HG03175 (cell line): ENCODE data around the gene SSTR3.
"Not testable (repeated sequence)": the region's sequence is repeated elsewhere in the genome, so short reads cannot be mapped to it uniquely, and the experiment has no call there.

Experiments used
- ATAC-seq: cut with Tn5 transposase; IDR thresholded peaks from one replicate; pipeline ENCODE4 v1.9.1; 2021; ENCODE audit warnings: mild to moderate bottlenecking, moderate library complexity; ENCODE audit not compliant: unreplicated experiment

The SSTR3 gene

DNA sequence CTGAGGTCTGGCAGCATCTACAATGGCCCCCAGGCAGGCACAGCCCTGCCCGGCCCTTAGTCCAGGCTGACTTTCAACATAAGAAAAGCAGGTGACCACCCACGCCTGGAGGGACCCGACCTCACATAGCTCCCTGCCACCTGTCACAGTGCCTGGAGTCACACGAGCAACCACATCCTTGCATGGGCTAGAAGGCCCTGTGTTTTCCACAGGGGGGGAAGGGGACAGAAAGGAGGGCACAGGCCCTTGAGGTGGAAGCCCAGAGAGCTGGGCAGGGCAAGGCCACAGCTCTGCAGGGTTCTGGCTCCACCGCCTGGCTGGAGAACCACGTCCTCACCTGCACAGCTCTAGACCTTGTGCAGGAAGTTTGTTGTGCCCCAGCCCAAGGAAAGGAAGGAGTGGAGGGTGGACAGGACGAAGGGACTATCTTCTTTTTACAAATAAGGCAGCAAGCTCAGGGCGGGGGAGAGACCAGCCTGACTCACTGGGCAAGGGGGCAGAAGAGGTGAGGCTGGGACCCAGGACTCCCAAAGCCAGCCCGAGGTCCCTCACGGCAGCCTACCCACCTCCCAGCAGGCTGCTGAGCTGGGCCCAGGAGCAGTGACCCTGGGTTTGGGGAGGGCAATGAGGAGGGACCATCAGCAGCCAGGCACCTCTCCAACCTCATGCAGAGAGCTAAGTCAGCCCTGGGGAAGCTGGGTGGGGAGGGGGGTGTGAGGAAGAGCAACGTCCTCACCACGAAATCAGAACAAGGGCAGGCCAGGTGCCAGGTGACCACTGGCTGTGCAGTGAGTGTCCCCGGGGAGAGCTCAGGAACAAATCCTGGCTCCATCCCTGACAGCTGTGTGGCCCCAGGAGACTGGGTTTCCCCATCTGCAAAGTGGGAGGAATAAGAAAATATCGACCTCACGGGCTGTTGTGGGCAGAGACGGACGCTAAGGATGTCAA lies 28.6 kb downstream of the SSTR3 start:
- ATAC-seq, result no peak

DNA sequence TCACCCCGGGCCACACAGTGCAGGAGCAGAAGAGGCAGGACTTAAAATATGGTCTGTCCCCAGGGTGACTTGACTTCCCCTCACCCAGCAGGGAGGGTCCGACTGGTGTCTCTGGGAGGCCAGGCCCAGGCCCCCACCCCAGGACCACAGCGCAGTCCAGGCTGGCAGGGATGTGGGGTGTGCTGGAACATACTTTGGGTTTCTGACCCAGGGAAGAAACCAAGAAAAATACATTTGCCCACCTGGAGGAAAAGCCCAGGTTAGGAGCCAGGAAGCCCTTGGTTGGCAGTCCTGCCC lies 29.4 kb downstream of the SSTR3 start:
- no peak for ATAC-seq

DNA sequence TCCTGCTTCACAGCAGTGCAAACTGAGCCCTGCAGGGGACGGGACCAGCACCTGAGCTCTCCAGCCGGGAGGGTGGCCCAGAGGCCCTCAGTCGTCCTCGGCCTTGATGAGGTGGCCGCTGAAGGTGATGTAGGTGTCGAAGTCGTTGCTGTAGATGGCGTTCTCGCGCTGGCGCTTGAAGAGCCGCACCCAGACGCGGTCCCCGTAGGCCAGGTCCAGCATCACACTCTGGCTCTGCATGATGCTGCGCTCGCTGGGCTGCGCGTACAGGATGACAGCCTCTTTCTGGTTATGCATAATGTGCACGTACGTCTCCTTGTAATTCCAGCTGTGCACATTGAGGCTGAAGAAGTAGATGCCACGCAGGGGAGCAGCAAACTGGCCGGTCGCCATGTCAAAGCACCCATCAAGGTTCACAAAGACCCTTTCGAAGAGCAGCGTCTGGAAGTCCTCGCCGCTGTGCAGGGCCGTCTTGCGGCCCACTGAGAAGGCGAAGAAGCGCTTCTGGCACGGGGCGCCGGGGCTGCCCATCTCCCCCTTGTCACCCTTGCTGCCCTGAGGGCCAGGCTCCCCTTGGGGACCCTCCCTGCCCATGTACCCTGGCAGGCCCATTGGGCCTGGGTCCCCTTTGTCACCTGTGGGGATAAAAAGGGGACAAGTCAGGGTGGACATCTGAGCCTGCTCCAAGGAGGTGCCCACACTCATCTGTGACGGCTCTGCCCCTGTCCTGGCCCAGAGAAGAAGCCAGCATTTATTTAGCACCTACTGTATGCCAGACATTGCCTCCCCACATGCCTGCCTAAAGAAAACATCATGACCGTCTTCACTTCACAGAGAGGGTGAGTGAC lies 30.0 kb downstream of the SSTR3 start:
- ATAC-seq, result no peak

DNA sequence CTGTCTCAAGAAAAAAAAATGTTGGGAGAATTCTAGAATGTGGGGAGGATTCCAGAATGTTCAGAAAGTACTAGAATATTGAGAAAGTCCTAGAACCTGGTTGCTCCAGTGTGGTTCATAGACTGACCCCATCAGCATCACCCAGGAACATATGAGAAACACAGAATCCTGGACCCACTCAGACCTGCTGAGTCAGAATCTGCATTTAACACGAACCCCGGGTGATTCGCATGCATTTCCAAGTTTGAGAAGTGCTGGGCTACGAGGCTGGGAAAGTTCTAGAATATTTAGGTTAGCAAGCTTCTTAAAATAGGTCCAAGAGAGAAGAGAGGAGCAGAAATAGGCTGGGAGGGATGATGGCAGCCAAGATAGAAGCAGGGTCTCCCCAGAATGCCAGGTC lies 30.6 kb downstream of the SSTR3 start:
- no peak for ATAC-seq

DNA sequence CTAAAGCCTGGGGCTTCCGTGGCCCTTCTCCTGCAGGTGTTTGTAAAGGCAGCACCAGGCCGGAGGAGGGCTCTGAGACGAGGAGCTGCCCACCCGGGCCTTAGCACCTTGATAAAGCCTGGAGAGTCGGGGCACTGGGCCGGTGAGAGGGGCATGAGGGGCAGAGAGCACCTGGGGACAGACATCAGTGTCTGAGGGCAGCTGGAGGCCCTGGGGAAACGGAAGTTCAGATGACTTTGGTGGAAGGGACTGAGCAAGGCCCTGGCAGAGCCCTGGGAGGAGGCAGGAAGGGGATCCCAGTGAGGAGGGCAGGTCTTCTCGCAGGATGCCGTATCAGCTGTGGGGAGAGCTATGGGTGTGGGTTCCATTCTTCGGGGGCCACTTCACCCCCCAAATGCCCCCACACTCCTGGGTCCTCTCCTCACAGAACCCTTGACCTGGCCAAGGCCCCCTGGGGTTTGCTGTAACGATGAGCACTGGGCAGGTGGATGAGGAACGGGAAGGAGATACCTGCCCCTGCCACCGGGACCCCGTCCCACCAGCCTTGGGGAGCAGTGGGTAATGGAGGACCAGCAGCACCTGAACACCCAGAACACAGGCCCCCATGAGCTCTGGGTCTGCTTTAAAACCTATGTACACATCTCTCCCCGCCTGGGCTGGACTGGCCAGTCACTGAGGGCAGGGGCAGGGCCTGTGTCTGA lies 31.6 kb downstream of the SSTR3 start:
- ATAC-seq, result no peak

DNA sequence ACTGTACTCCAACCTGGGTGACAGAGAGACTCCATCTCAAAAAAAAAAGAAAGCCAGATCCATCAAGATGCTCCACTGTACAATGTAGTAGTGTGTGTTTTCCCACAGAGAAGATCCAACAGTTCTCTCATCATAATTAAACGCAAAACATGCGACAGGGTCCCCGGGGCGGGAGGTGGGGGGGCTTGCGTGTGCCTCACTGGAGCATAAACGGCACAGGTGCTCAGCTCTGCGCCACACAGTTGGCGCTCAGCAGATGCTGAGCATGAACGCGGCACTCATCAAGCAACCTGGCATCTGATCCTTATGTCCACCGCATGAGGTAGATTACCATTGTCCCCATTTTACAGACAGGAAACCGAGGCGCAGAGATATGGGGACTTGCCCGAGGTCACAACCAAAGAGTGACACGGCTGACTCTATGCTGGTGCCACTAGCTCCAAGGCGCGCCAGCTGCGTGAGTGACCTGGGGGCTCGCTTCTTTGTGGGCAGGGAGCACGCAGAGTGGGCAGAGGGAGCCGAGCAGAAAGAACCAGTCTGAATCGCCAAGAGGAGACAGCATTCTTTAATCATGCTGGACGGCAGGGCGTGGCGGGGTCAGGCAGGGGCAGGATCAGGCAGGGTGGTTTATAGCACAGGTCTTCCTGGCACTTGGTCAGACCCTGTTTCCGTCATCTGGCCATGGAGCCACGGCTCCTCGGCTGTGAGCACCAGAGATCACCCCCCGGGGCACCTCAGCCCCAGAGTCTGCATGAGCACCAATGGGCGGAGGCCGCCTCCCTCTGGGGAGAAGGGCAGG lies 32.5 kb downstream of the SSTR3 start:
- ATAC-seq, result no peak

DNA sequence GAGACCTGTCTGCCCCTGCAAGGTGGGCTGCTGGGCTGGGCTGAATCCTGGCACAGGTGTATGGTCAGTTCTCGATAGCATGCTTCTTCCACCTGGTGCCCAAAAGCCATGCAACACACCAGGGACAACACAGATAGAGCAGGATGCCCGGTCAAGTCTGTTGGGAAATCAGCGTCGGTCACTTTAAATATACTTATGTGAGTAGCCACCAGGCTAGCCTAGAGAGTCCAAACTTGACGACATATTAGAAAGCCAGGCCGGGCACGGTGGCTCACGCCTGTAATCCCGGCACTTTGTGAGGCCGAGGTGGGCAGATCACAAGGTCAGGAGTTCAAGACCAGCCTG lies 33.2 kb downstream of the SSTR3 start:
- ATAC-seq, result no peak

DNA sequence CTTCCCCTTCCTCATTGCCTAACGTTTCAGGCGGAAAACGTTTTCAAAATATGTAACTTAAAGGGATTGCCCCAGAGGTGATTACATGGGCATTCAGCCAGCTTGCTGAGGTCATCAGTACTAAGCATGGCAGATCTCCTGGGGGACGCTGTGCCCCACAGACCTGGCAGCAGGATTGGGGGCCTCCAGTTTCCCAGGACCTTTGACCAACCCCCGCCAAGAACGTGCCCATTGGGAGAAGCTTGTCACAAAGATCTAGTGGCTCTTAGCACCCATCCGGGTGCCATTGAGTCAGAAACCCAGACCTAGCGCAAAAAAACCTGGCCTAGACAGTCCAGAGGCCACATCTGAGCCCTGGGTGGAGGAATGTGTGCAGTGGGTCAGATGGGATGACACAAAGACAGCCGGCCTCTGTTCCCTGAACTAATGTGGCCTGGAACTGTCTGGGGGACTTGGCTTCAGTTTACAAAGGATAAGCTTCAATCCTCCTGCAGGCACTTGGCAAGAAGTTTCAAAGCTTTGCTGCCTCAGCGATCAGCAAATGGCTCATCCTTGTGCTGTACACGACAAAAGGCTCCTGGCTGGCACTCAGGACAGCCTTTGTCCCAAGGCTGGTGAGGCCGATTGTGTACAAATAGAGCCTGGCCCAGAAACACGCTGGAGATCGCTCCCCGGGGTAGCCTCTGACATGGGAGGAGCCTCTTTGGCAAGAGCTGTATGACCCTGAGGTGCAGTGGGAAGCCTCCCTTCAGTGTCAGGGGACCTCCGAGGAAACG lies 33.7 kb downstream of the SSTR3 start:
- no peak for ATAC-seq

DNA sequence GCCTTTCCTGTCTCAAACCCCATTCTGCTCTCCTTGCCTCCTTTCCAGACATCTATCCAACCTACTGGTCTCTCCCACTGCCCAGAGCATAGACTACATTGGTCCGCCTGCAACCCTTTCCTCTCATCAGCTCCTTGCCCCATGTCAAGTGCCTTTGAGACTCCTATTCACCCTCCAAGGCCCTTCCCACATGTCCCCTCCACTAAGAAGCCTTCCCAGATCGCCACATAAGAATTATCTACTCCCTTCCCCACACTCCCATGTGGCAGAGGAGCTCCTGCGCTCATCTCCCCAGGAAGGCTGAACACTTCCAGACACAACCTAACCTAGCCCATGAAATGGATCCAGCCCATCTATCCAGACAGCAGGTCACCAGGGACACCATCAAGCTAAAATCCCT lies 34.5 kb downstream of the SSTR3 start:
- ATAC-seq, result no peak

DNA sequence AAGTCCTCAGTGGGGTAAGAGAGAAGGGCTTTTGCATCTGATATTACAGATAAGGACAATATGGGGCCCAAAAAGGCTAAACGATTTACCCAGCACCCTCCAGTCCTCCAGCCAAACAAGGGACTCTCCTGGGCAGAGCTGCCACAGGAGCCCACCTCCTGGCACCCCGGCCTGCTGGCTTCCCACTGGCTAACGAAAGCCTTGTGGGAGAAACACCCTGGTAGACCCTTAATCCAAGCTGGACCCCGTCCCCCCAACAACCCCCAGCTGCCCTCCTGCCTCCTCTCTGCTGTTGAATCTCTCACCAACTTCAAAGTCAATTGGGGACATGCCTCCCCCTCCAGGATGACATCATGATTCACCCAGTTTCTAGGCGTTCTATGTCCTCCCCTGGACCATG lies 35.1 kb downstream of the SSTR3 start:
- no peak for ATAC-seq

DNA sequence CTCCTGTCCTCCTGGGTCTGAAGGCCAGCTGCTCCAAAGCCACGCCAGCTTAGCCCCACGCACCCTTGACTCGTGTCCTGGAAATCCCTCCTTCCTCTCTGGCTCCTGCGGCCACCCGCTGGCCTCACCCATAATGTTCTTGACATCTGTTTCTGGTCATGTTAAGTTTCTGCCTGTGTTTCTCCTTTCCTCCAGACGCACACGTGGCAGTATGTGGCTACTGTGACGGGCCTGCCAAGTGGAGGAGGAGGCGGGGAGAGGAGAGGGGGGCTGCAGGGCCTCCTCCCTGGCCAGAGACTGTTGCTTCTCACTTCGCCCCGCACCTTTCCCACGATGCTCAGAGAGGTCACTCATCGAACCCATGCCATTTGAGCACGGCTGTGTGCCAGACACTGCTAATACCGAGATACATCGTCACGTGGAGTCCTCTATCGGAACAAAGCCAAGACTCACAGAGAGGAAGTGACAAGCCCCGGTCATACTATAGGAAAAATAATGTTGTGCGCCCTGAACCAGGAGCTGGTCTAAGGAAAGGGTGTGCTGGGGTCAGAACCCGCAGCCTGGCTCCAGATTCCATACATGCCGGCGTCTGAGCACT lies 35.7 kb downstream of the SSTR3 start:
- ATAC-seq, result no peak

DNA sequence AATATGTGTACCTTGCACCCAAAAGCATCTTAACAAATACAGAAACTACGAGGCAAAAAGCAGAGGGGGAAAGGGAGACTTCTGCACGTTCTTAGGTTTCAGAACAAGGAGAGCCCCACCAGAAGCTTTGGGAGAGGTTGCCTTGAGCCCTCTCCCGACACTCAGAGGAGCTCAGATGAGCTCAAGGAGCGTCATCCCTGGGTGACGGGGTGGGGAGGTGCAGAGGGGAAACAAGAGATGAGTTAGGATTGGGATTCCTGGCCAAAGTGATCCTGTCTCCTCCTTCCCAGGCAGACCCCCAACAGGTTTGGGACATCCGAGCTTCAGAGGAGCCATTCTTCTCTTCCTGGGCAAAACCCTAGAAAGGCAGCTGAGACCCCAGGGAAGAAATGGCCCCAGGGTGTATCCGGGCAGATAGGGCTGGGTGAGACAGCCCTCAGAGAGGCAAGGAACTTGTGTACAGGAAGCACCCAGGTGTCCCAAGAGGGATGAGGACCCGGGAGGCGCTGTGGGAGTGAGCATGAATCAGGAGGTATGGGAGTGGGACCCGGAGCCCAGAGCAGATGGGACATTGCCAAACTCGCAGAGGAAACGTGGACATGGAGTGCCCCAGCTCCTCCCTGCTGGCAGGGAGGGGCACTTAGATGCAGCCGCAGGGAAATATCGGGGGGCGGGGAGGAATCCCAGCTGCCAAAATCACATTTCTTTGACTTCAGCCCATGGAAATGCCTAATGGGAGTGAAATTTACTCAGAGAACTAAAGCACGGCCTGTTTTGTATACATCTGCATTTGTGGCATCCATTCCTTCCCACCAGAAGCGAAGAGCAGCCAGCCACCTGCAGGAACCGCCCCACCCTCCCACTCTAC lies 36.6 kb downstream of the SSTR3 start:
- no peak for ATAC-seq

DNA sequence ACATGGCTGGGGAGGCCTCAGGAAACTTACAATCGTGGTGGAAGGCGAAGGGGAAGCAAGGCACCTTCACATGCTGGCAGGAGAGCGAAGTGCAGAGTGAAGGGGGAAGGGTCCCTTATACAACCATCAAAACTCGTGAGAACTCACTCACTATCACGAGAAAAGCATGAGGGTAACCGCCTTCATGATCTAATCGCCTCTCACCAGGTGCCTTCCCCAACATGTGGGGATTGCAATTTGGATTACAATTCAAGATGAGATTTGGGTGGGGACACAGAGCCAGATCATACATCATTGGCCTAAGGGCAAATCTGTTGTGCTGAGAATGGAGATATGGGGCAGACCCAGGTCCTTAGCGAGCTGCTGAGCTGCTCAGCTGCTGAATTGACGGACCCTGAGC lies 37.3 kb downstream of the SSTR3 start:
- ATAC-seq, result no peak

DNA sequence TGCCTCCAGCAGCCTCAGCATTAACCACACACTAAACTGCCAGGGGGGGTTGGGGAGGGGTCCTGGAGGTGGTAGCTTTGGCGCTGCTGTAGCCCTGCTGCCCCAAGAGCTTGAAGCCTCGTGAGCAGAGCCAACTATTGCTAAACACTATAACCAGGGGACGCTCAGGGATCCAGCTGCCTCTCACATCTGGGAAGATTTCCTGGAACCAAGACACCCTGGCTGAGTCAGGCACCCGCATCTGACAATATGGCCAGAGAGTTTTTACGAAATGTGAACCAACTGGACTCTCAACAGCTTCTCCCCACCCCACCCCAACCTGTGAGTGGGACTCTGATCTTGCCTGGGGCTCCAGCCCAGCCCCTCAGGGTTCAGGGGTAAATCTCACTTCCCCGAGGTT lies 38.6 kb downstream of the SSTR3 start:
- no peak for ATAC-seq

DNA sequence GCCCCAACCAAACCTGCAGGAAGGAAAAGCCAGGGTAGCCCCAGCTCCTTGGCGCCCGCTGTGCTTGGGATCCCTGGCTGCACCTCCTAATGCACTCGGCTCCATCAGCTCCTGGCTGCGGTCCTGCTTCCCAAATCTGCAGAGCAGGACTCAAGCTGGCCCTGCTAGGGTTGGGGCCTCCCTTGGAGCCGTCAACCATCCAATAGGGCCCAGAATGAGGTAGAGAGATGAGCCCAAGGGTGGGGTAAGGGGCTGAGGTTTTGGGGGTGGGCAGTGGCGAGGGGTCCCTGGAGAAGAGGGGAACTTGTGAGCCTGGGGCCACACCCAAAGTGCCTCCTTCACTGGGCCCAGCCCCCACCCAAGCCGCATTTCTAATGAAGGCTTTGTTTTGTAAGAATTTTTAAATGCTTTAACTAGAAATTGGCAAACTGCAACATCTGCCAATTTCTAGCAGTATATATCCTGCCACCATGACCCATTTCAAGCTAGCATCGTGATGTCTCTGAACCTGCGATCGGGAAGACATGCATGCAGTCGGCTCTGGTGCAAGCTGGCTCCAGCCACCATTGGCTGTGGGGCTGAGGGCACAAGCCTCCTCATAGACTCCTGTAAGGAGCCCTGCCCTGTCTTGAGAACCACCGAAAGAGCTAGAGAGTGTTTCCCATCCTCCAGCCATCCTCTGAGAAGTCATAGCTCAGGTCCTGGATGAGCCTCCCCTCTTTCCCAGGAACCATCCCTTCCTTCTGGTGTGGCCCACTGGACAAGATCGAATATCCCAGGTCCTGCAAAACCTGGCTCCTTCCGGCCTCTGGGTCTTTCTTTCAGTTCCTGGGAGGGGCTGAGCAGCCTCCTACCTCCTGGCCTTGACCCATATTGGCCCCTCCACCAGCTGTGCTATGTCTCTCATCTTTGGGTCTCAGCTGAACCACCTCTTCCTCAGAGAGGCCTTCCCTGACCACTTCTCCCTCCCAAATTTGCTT lies 39.7 kb downstream of the SSTR3 start:
- no peak for ATAC-seq

DNA sequence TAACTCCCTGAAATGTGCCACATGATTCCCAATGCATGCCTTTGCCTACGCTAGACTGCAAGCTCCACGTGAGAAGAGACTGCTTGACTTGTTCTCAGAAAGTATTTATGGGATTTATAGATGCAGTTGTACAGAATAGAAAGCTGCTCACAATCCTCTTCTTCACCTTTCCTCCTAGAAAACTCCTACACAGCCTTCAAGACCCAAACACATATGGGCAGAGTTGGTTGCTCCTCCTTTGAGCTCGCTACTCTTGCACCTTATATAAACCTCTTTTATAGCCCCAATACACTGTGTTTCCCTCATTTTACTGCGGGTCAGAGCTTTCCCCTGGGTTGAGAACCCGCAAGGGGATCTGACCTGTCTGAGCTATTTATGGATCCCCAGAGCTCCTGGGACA lies 40.6 kb downstream of the SSTR3 start:
- no peak for ATAC-seq

DNA sequence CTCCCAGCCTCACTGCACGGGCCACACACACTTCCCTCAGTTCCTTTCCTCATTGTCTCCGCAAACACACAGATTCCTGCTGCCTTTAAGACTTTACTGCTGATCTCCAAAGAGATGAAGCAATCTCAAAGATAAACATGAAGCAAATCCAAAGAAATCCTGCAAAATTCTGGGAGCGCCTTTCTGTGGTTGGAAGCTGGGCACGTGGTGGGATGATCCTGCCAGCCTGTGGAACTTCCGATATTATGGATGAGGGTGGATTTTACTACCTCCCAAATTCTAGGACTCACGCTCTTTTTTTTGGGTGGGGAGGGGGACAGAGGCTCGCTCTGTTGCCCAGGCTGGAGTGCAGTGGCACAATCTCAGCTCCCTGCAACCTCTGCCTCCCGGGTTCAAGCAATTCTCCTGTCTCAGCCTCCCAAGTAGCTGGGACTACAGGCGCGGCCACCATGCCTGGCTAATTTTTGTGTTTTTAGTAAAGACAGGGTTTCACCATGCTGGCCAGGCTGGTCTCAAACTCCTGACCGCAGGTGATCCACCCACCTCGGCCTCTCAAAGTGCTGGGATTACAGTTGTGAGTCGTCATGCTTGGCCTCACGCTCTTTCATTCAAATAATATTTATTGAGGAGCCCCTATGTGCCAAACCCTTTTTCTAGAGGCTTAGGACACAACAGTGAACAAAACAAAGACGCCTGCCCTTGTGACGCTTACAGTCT lies 41.4 kb downstream of the SSTR3 start:
- not testable (repeated sequence) for ATAC-seq
